ENCODE results near the gene SDK1.

GRCh38 chr7:4001742-4002141 lies 700.7 kb downstream of the SDK1 start:
- no peak for TF ChIP-seq CTCF (IDR thresholded peaks at IDR 0.05)
- no peak for TF ChIP-seq POLR2A (IDR thresholded peaks at IDR 0.05)
